A549 treated with CORT108297 at 1 μM for 4 hours (cell line): Measurements from ENCODE around the gene CREB3L2. TPM values are rescaled to one million over a fixed set of nuclear protein-coding genes. Genes with fewer than 3 reads are reported as not detected.

Source experiments
- total RNA-seq: library from RNA; stranded (reverse); fragments of 200-300 nt; extraction: Qiagen RNA extraction; gene quantifications from 5 replicates; pipeline ENCODE4 v1.2.3, GENCODE V29; 2022

Gene CREB3L2
- total RNA-seq = 24.4 to 33.3 TPM (median 30.4 TPM) in 5 replicates

GRCh38 chr7:138001529-138002095 lies at the start of gene CREB3L2:
TSS of gene CREB3L2 (minus strand) at chr7:138002086. CDS start at chr7:138001705, 381 bp downstream.

DNA sequence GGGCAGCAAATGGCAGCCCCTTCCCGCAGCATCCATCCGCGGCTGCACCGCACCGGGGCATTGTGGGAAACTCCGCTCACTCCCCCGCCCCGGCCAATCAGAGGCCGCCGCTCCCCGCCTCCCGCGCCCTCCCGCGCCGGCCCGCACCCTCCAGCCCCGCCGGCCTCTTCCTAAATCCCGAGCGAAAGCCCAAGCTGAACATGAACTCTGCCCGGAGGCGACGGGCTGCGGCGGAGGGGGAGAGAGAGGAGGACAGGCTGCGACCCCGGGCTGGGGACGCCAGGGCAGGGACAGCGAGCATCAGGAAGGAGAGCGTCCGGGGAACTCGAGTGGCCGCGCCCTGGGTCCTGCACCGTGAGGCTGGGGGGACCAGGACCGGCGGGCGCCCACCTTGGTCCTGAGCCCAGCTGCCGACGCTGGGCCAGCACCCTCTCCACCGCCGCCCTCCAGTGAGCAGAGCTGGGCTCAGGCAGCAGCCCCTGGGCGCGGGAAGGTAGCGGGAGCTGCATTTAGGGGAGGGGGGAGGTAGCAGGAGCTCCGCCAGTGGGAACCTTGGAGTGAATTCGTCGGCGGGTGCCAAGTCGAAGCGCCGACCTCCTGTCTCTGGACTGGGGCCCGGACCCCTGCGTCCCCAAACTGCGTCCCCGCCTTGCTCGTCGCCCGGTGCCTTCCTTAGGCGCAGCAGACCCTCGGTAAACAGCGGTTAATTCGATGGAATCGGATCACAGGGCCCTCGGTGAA lies 154.9 kb downstream of the CREB3L2 start, which contains the start of gene DGKI:
Gene DGKI (minus strand): TSS at position 148 of the 741 bp plus-strand sequence.

Other genes with a start within 250 kb of the CREB3L2 start
- 0.20 to 0.40 TPM (median 0.29 TPM) in 5 replicates for gene DGKI, start 155.1 kb downstream of the CREB3L2 start, total RNA-seq
- not detected in 5 replicates for gene AKR1D1, start 74.4 kb upstream of the CREB3L2 start, total RNA-seq